Activated naive CD4-positive, alpha-beta T cell treated with anti-CD3 and anti-CD28 coated beads, Interleukin-2, amount 50 U/mL, for 24 hours (primary cell): Measurements from ENCODE around the gene TWSG1.
A peak's percentile ranks its signal among the peaks of the same experiment; 100 is the strongest.

Source experiments
- H3K27ac Mint-ChIP-seq: one replicate; pipeline ENCODE4 v1.8.0; 2021; ENCODE audit warnings: mild to moderate bottlenecking, mixed read lengths
- H3K27me3 Mint-ChIP-seq: one replicate; pipeline ENCODE4 v1.8.0; 2021; ENCODE audit warnings: mixed read lengths
- H3K36me3 Mint-ChIP-seq: one replicate; pipeline ENCODE4 v1.8.0; 2021; ENCODE audit warnings: mixed read lengths
- H3K4me1 Mint-ChIP-seq: one replicate; pipeline ENCODE4 v1.8.0; 2021; ENCODE audit warnings: mixed read lengths
- H3K4me3 Mint-ChIP-seq: one replicate; pipeline ENCODE4 v1.8.0; 2021; ENCODE audit warnings: mild to moderate bottlenecking, mixed read lengths
- H3K9me3 Mint-ChIP-seq: one replicate; pipeline ENCODE4 v1.8.0; 2021; ENCODE audit warnings: mixed read lengths

Gene TWSG1

DNA sequence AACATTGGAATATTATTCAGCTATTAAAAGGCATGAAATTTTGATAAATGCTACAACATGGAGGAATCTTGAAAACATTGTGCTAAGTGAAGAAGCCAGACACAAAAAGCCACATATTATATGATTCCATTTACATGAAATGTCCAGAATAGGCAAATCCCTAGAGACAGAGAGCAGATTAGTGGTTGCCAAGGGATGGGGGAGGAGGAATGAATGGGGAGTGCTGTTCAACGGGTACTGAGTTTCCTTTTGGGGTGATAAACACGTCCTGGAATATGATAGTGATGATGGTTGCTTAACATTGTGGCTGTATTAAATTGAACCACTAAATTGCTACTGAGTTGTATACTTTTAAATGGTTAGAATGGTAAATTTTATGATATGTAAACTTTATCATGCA, 8.9 kb upstream of the TWSG1 start:
- no peaks in the 10 kb centered on the region for H3K4me1 Mint-ChIP-seq
- H3K4me3 Mint-ChIP-seq = no peak overlapping the region
- H3K36me3 Mint-ChIP-seq = peaks cover 1% of the 10 kb centered on the region
- peaks cover 12% of the 10 kb centered on the region for H3K27me3 Mint-ChIP-seq
- H3K27ac Mint-ChIP-seq = no peak overlapping the region
- peaks cover 10% of the 10 kb centered on the region for H3K9me3 Mint-ChIP-seq

DNA sequence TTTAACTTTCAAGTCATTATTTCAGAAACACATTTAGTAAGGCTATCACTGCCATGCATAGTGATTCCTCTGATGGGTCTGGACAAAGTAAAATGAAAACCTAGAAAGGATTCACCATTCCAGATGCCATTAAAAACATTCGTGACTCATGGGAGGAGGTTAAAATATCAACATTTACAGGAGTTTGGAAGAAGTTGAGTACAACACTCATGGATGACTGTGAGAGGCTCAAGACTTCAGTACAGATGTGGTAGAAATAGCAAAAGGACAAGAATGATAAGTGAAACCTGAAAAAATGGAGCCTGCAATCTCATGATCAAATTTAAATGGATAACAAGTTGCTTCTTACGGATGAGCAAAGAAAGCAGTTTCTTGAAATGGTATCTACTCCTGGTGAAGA, 5.8 kb upstream of the TWSG1 start:
- Mint-ChIP-seq H3K36me3 (no peaks in the 10 kb centered on the region), H3K27ac (no peak overlapping the region), H3K4me3 (no peak overlapping the region), H3K4me1 (peaks cover 1% of the 10 kb centered on the region), H3K9me3 (no peaks in the 10 kb centered on the region), H3K27me3 (peaks cover 3% of the 10 kb centered on the region)

DNA sequence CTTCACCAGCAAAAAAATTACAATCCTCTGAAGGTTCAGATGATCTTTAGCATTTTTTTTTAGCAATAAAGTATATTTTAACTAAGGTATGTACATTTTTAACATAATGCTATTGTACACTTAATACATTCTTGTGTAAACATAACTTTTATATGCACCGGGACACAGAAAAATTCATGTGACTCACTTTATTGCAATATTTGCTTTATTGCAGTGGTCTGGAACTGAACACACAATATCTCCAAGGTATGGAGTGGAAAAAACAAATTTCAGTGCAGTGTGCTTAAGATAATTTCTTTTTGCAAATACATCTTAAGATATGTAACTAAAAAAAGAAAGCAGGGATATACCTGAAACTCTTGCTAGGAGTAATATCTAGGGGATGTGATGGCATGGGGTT, 5.1 kb upstream of the TWSG1 start:
- Mint-ChIP-seq H3K27me3 (peaks cover 4% of the 10 kb centered on the region), H3K27ac (no peak overlapping the region), H3K4me3 (no peak overlapping the region), H3K9me3 (no peaks in the 10 kb centered on the region), H3K36me3 (no peaks in the 10 kb centered on the region), H3K4me1 (peaks cover 6% of the 10 kb centered on the region)

GRCh38 chr18:9330419-9330818, 4.2 kb upstream of the TWSG1 start:
- Mint-ChIP-seq H3K4me3 (no peak overlapping the region), H3K4me1 (peaks cover 6% of the 10 kb centered on the region), H3K9me3 (no peaks in the 10 kb centered on the region), H3K27me3 (peaks cover 4% of the 10 kb centered on the region), H3K27ac (no peak overlapping the region), H3K36me3 (no peaks in the 10 kb centered on the region)

DNA sequence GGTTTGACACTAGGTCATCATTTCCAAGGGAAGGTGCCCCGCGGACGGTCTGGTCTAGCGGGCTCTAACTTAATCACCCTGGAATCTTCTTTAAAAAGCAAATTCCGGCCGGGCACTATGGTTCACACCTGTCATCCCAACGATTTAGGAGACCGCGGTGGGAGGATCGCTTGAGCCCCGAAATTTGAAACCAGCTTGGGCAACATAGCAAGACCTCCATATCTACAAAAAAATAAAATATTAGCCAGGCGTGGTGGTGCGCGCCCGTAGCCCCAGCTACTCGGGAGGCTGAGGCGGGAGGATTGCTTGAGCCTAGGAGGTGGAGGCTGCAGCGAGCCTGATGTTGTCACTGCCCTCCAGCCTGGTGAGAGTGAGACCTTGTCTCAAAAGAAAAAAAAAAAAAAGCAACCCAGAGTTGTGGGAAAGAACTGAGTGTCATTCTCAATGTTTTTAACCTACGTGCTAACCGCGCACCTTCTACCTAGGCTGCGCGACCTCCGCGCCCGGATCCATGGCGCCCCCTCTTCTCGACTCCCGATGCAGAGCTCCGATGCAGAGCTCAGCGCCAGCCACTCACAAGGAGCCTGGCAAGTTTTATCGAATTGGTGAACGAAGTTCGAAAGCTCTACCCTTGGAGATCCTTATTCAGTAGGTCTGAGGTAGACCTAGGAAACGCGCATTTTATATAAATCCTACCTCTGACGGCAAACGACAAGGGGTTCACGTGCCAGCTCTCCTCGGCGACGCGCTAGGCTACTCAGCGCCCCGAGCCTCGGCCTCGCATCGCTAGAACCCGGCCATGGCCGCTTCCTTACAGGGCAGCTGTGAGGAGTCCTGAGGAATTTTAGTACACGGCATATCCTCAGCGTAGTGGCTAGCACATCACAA, 888 bp upstream of the TWSG1 start:
- H3K27ac Mint-ChIP-seq = peak overlapping the region; percentile 91
- peak overlapping the region; percentile 91 for H3K4me3 Mint-ChIP-seq
- peaks cover 1% of the 10 kb centered on the region for H3K27me3 Mint-ChIP-seq
- H3K36me3 Mint-ChIP-seq = peaks cover 2% of the 10 kb centered on the region
- H3K4me1 Mint-ChIP-seq = peaks cover 16% of the 10 kb centered on the region
- H3K9me3 Mint-ChIP-seq = no peaks in the 10 kb centered on the region

- Mint-ChIP-seq H3K27me3 (peaks cover 1% of the 10 kb centered on the region), H3K9me3 (no peaks in the 10 kb centered on the region), H3K4me1 (peaks cover 16% of the 10 kb centered on the region), H3K36me3 (peaks cover 5% of the 10 kb centered on the region), H3K27ac (no peak overlapping the region), H3K4me3 (peak overlapping the region; percentile 91)
Observed at GRCh38 chr18:9334973-9335696, 562 bp downstream of the TWSG1 start.

DNA sequence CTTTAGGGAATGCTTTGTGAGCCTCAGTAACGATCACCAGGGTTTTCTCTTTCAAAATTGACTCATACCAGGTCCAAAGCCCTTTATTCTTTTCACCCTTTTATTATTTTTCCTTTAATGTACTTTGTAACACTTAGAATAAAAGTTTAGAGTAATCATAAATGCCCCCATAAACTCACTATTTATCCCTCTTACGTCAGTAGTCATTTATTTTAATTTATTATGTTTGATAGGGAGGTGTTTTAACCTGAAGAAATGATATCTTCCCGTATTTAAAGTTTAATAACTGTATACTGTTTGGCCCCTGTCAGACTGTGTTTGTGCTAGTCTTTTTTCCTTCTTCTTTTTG, 1.1 kb downstream of the TWSG1 start:
- peak overlapping the region; percentile 88 for H3K4me3 Mint-ChIP-seq
- H3K27me3 Mint-ChIP-seq = peaks cover 1% of the 10 kb centered on the region
- H3K9me3 Mint-ChIP-seq = no peaks in the 10 kb centered on the region
- H3K27ac Mint-ChIP-seq = no peak overlapping the region
- peaks cover 16% of the 10 kb centered on the region for H3K4me1 Mint-ChIP-seq
- peaks cover 8% of the 10 kb centered on the region for H3K36me3 Mint-ChIP-seq

- no peaks in the 10 kb centered on the region for H3K9me3 Mint-ChIP-seq
- H3K27ac Mint-ChIP-seq = no peak overlapping the region
- H3K4me3 Mint-ChIP-seq = no peak overlapping the region
- H3K36me3 Mint-ChIP-seq = peaks cover 8% of the 10 kb centered on the region
- H3K4me1 Mint-ChIP-seq = peaks cover 16% of the 10 kb centered on the region
- H3K27me3 Mint-ChIP-seq = peaks cover 1% of the 10 kb centered on the region
Observed at GRCh38 chr18:9336827-9337226, 2.3 kb downstream of the TWSG1 start.

DNA sequence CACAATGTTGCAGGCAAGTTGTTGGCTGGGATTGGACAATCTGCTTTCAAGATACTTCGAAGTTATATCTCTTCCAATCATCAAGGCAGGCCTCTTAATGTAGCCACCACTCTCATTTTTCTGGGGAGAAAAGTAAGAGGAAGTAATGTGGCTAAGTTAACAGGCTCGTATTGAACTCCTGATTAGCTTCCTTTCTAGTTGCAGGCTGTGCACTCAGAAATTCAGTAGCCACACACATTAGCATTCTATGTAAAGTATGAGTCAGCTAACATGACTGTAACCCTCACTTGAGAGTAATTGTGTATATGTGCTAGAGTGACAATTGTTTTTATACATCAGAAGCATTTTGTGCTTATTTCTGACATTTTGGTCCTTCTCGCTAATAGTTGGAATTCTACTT, 3.3 kb downstream of the TWSG1 start:
- no peak overlapping the region for H3K27ac Mint-ChIP-seq
- H3K9me3 Mint-ChIP-seq = no peaks in the 10 kb centered on the region
- no peak overlapping the region for H3K4me3 Mint-ChIP-seq
- peaks cover 1% of the 10 kb centered on the region for H3K27me3 Mint-ChIP-seq
- H3K4me1 Mint-ChIP-seq = peaks cover 16% of the 10 kb centered on the region
- peaks cover 8% of the 10 kb centered on the region for H3K36me3 Mint-ChIP-seq

GRCh38 chr18:9340472-9340871, 5.9 kb downstream of the TWSG1 start:
- no peak overlapping the region for H3K27ac Mint-ChIP-seq
- no peaks in the 10 kb centered on the region for H3K27me3 Mint-ChIP-seq
- no peak overlapping the region for H3K4me3 Mint-ChIP-seq
- H3K4me1 Mint-ChIP-seq = peaks cover 10% of the 10 kb centered on the region
- H3K9me3 Mint-ChIP-seq = peaks cover 5% of the 10 kb centered on the region
- H3K36me3 Mint-ChIP-seq = peaks cover 17% of the 10 kb centered on the region

DNA sequence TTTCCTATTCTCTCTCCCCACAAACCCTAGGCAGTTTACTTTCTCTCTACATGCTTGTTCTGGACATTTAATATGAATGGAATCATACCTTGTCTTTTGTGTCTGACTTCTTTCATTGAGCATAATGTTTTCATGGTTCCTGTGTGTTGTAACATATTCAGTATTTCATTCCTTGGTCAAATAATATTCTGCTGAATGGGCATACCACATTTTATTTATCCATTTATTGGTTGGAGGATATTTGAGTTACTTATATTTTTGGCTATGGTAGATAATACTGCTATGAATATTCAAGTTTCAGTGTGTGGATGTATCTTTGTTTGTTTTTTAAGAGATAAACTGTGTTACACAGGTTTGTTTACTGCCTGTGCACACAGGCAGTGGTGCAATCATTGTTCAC, 9.0 kb downstream of the TWSG1 start:
- Mint-ChIP-seq H3K4me3 (no peak overlapping the region), H3K9me3 (peaks cover 5% of the 10 kb centered on the region), H3K27me3 (no peaks in the 10 kb centered on the region), H3K4me1 (peaks cover 12% of the 10 kb centered on the region), H3K27ac (no peak overlapping the region), H3K36me3 (peaks cover 18% of the 10 kb centered on the region)

DNA sequence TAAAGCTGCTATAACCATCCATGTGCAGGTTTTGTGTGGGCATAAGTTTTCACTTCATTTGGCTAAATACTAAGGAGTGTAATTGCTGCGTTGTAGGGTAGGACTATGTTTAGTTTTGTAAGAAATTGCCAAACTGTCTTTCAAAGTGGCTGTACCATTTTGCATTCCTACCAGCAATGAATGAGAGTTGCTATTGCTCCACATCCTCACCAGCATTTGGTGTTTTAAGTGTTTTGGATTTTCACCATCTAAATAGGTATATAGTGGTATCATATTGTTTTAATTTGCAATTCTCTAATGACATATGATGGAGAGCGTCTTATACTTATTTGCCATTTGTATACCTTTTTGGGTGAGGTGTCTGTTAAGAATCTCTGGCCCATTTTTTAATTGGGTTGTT, 12.2 kb downstream of the TWSG1 start:
- no peaks in the 10 kb centered on the region for H3K27me3 Mint-ChIP-seq

DNA sequence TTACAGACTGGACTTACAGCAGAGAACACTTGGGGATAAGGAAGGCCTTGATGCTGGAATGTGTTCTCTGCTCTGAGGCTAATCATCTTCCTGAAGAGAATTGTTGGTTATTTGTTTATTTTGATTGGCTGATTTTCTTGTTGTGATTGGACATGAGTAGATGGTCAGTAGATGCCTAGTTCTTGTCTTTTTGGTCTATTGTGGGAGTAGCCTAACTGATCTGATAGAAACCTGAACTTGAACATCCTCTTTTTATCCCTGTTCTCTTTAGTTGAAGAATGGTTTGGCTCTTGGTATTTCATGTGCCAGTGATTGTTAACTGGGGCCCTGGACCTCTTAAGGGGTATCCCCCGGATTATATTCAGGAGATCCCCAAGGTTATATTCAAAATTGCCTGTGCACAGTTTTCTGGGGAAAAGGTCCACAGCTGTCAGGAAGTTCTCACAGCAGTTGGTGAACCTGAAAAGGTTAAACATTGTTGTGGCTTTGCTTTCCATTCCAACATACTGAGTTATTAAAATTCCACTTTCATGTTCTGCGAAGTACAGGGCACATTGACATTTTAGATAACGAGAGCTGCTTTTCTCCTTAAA, 13.6 kb downstream of the TWSG1 start:
- Mint-ChIP-seq H3K27me3 (no peaks in the 10 kb centered on the region), H3K27ac (no peak overlapping the region), H3K4me3 (no peak overlapping the region), H3K4me1 (peaks cover 13% of the 10 kb centered on the region), H3K9me3 (peaks cover 5% of the 10 kb centered on the region), H3K36me3 (peaks cover 13% of the 10 kb centered on the region)

More for the DNA sequence above, 12.2 kb downstream of the TWSG1 start:
- Mint-ChIP-seq H3K36me3 (peaks cover 13% of the 10 kb centered on the region), H3K27ac (no peak overlapping the region), H3K9me3 (peaks cover 5% of the 10 kb centered on the region), H3K4me1 (peaks cover 13% of the 10 kb centered on the region), H3K4me3 (no peak overlapping the region)

GRCh38 chr18:9348766-9349165, 14.2 kb downstream of the TWSG1 start:
- Mint-ChIP-seq H3K4me1 (peaks cover 13% of the 10 kb centered on the region), H3K27me3 (no peaks in the 10 kb centered on the region), H3K4me3 (no peak overlapping the region), H3K36me3 (peaks cover 9% of the 10 kb centered on the region), H3K27ac (no peak overlapping the region), H3K9me3 (no peaks in the 10 kb centered on the region)

DNA sequence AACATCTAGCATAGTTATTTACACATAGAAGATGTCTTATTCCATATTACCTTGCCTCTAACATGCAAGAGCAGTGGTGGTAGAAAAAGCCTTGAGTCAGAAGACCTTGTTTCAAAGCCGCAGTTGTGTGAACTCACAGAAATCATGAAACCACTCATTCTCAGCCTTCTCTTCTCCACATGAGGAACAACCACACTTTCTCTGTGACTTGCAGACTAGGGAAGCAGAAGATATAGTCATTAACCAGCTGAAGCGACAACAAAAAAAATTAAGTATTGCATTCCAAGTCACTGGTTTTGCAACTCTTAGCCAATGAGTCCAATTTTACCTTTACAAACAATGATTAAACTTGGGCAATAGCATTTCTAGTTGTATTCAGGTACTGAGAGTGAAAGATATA, 19.0 kb downstream of the TWSG1 start:
- Mint-ChIP-seq H3K36me3 (no peaks in the 10 kb centered on the region), H3K4me3 (no peak overlapping the region), H3K9me3 (no peaks in the 10 kb centered on the region), H3K27me3 (no peaks in the 10 kb centered on the region), H3K4me1 (peaks cover under 1% of the 10 kb centered on the region), H3K27ac (no peak overlapping the region)

DNA sequence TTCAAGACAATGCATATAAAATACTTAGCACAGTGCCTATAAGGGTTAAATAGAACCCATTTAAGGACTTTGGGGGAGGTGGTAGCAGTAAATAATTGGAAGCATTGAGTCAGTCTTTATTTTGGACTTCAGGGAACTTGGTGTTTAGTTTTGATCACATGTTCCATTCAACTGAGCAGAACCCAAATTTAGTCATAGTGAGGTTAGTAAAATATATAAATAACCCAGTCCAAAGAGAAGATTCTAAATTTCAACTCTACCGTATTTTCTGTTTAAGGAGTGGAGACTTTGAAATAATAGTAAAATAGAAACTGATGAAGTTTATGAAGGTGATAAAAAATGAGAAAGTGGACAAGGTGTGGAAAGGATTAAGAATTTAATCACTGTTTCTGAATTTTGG, 19.7 kb downstream of the TWSG1 start:
- no peaks in the 10 kb centered on the region for H3K27me3 Mint-ChIP-seq
- no peak overlapping the region for H3K4me3 Mint-ChIP-seq
- H3K4me1 Mint-ChIP-seq = no peaks in the 10 kb centered on the region
- no peaks in the 10 kb centered on the region for H3K9me3 Mint-ChIP-seq
- H3K36me3 Mint-ChIP-seq = no peaks in the 10 kb centered on the region
- no peak overlapping the region for H3K27ac Mint-ChIP-seq
